ENCODE data around the gene BAIAP2. TPM values are rescaled to one million over a fixed set of nuclear protein-coding genes. Genes with fewer than 3 reads are reported as not detected.

BAIAP2 gene
- polyA plus RNA-seq, 5 donors, result 32.0 to 57.6 (median 48.4) TPM

GRCh38 chr17:81123052-81124048 lies 88.4 kb downstream of the BAIAP2 start:
- DNase-seq, result no peak

- no peak for DNase-seq
Measured at GRCh38 chr17:81124377-81124776, 89.4 kb downstream of the BAIAP2 start.

GRCh38 chr17:81125573-81126081 lies 90.7 kb downstream of the BAIAP2 start:
- DNase-seq, result no peak

- no peak for DNase-seq
Measured at GRCh38 chr17:81126281-81127132, 91.6 kb downstream of the BAIAP2 start.

- no peak for DNase-seq
Measured at GRCh38 chr17:81127133-81127455, 92.1 kb downstream of the BAIAP2 start.

- DNase-seq, result no peak
Measured at GRCh38 chr17:81127526-81128177, 92.7 kb downstream of the BAIAP2 start.

GRCh38 chr17:81128338-81128737 lies 93.4 kb downstream of the BAIAP2 start:
- no peak for DNase-seq

- no peak for DNase-seq
Measured at GRCh38 chr17:81128774-81129173, 93.8 kb downstream of the BAIAP2 start.

- DNase-seq, result no peak
Measured at GRCh38 chr17:81129289-81129688, 94.3 kb downstream of the BAIAP2 start.

GRCh38 chr17:81129711-81130367 lies 94.9 kb downstream of the BAIAP2 start:
- no peak for DNase-seq

GRCh38 chr17:81130385-81131361 lies 95.7 kb downstream of the BAIAP2 start:
- no peak for DNase-seq

GRCh38 chr17:81131486-81132196 lies 96.7 kb downstream of the BAIAP2 start:
- peak in 1 of 2 donors; percentile 35 for DNase-seq

GRCh38 chr17:81132197-81132540 lies 97.2 kb downstream of the BAIAP2 start:
- DNase-seq, result no peak

GRCh38 chr17:81132770-81133723 lies 98.1 kb downstream of the BAIAP2 start:
- no peak for DNase-seq

GRCh38 chr17:81134064-81134781 lies 99.3 kb downstream of the BAIAP2 start:
- no peak for DNase-seq

- no peak for DNase-seq
Measured at GRCh38 chr17:81135505-81136278, 100.7 kb downstream of the BAIAP2 start.

- DNase-seq, result no peak
Measured at GRCh38 chr17:81136366-81136765, 101.4 kb downstream of the BAIAP2 start.
